Endodermal cell (in vitro differentiated cells): ENCODE data around the gene TRUB2. TPM values are rescaled to one million over a fixed set of nuclear protein-coding genes. Genes with fewer than 3 reads are reported as not detected.

Experiments
- DNase-seq: peaks from one replicate; pipeline ENCODE4 v3.0.0-alpha.2; 2017
- H3K27ac ChIP-seq: 2 replicates; pipeline ENCODE4 v1.5.1; 2013; ENCODE audit warnings: mild to moderate bottlenecking, low read depth, low read length, moderate library complexity
- H3K27me3 ChIP-seq: 2 replicates; pipeline ENCODE4 v1.6.1; 2013; ENCODE audit warnings: mild to moderate bottlenecking, low read length, moderate library complexity; ENCODE audit not compliant: insufficient read depth, control insufficient read depth, poor library complexity, severe bottlenecking
- H3K36me3 ChIP-seq: 2 replicates; pipeline ENCODE4 v1.7.0; 2013; ENCODE audit warnings: mild to moderate bottlenecking, low read length, moderate library complexity; ENCODE audit not compliant: control insufficient read depth, insufficient read depth
- H3K4me1 ChIP-seq: one replicate; pipeline ENCODE4 v1.7.0; 2013; ENCODE audit warnings: low read length; ENCODE audit not compliant: control insufficient read depth, insufficient read depth
- H3K4me3 ChIP-seq: 2 replicates; pipeline ENCODE4 v1.5.1; 2013; ENCODE audit warnings: mild to moderate bottlenecking, low read length, moderate library complexity
- H3K9ac ChIP-seq: 2 replicates; pipeline ENCODE4 v1.6.1; 2013; ENCODE audit warnings: mild to moderate bottlenecking, low read length, moderate library complexity; ENCODE audit not compliant: poor library complexity, severe bottlenecking; ENCODE audit errors: extremely low read depth
- H3K9me3 ChIP-seq: 2 replicates; pipeline ENCODE4 v1.6.1; 2013; ENCODE audit warnings: mild to moderate bottlenecking, low read length, moderate library complexity; ENCODE audit not compliant: control insufficient read depth
- H3K27ac Mint-ChIP-seq: 2 replicates; pipeline ENCODE4 v1.8.0; 2020; ENCODE audit warnings: mixed read lengths
- H3K27me3 Mint-ChIP-seq: 2 replicates; pipeline ENCODE4 v1.8.0; 2021; ENCODE audit warnings: mild to moderate bottlenecking, mixed read lengths; ENCODE audit not compliant: insufficient read depth
- H3K36me3 Mint-ChIP-seq: 2 replicates; pipeline ENCODE4 v1.8.0; 2020; ENCODE audit warnings: low read depth, mixed read lengths
- H3K4me1 Mint-ChIP-seq: 2 replicates; pipeline ENCODE4 v1.8.0; 2020; ENCODE audit warnings: mixed read lengths
- H3K4me3 Mint-ChIP-seq: 2 replicates; pipeline ENCODE4 v1.8.0; 2020; ENCODE audit warnings: mild to moderate bottlenecking, moderate library complexity, mixed read lengths
- H3K9me3 Mint-ChIP-seq: 2 replicates; pipeline ENCODE4 v1.8.0; 2020; ENCODE audit warnings: mild to moderate bottlenecking, mixed read lengths
- CTCF ChIP-seq: fragments of 200-600 bp; sonication (generic); conservative IDR thresholded peaks from 2 replicates; pipeline ENCODE4 v1.5.0; 2021; ENCODE audit warnings: antibody characterized with exemption, mild to moderate bottlenecking
- WGBS, 2 experiments: methylation state at CpG; one replicate each; pipeline versions ENCODE4 v1.1.5 to v1.1.7; 2013; ENCODE audit warnings: missing lambda C conversion rate in 2 of 2, mixed read lengths in 1 of 2; ENCODE audit not compliant: insufficient coverage in 1 of 2, insufficient read length in 1 of 2; 5-methylcytosine and 5-hydroxymethylcytosine counted together
- total RNA-seq, 2 donors: library from RNA; stranded (reverse); fragmentation: NEBNext Ultra II Directional in 1 of 2; extraction: Animal tissue kit (Norgen Biotek cat#: 25700) in 1 of 2; gene quantifications; 2 replicates in 1 of 2; 3 replicates in 1 of 2; pipeline ENCODE4 v1.2.1, GENCODE V29; 2021

TRUB2 gene
- total RNA-seq, 2 donors from 2014 or later: 30.6 to 31.8 TPM

- Mint-ChIP-seq H3K9me3 (no peaks in the 10 kb centered on the region), H3K4me3 (no peak overlapping the region), H3K27ac (peak overlapping the region; percentile 11), H3K36me3 (peaks cover 13% of the 10 kb centered on the region), H3K4me1 (peaks cover 4% of the 10 kb centered on the region), H3K27me3 (no peaks in the 10 kb centered on the region)
- Histone ChIP-seq H3K27me3 (no peaks in the 10 kb centered on the region), H3K9ac (no peak overlapping the region), H3K27ac (no peak overlapping the region), H3K36me3 (peaks cover 11% of the 10 kb centered on the region), H3K9me3 (no peaks in the 10 kb centered on the region), H3K4me3 (no peak overlapping the region), H3K4me1 (no peaks in the 10 kb centered on the region)
- no peak for TF ChIP-seq CTCF
- DNase-seq: no peak
- WGBS, 2 experiments: 89 to 93% methylated on average over 5 to 9 of the region's 9 CpGs
These were observed 17.9 kb downstream of the TRUB2 start for GRCh38 chr9:128304136-128304970.

DNA sequence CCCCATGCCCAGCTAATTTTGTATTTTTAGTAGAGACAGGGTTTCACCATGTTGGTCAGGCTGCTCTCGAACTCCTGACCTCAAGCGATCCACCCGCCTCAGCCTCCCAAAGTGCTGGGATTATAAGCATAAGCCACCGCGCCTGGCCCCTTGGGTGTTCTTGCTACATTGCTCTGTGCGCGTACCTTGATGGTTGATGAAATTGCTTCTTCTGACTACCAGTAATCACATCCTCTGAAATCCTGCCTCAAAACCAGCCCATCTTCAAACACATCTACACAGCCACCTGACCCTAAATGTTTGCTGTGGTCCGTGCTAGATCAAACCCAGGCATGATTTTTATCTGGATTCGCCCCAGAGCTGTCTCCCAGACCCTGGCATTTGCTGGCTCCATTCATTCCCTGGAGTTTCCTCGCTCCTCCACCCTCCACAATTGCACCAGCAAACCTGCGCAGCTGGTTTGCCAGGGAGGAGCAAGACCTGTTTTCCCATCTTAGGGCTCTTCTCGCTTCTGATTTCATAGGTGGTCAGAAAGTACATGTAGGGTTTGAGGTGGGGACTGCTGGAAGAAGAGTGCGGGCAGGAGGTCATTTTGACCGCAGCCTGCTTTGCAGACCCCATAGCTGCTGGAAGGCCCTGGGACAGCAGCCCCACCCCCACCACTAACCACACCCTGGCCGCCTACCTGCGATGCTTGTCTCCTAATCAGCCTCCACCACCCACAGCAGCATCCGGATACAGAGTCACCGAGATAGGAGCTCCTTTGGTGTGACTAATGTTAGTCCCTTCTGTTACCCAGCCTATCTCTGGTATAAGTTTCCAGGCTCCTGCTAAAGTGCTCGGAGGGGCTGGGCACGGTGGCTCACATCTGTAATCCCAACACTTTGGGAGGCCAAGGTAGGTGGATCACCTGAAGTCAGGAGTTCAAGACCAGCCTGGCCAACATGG, 23.4 kb downstream of the TRUB2 start:
- no peak for TF ChIP-seq CTCF
- no peak overlapping the region for H3K4me3 ChIP-seq
- 92 to 95% methylated on average over 16 to 20 of the region's 20 CpGs for WGBS, 2 experiments
- H3K27me3 ChIP-seq: no peaks in the 10 kb centered on the region
- no peaks in the 10 kb centered on the region for H3K36me3 ChIP-seq
- H3K9ac ChIP-seq: no peak overlapping the region
- Mint-ChIP-seq H3K9me3 (no peaks in the 10 kb centered on the region), H3K4me3 (no peak overlapping the region), H3K36me3 (no peaks in the 10 kb centered on the region), H3K27me3 (no peaks in the 10 kb centered on the region), H3K27ac (no peak overlapping the region), H3K4me1 (no peaks in the 10 kb centered on the region)
- no peaks in the 10 kb centered on the region for H3K9me3 ChIP-seq
- no peak for DNase-seq
- no peak overlapping the region for H3K27ac ChIP-seq
- no peaks in the 10 kb centered on the region for H3K4me1 ChIP-seq

GRCh38 chr9:128297221-128297773, 24.9 kb downstream of the TRUB2 start:
- no peak overlapping the region for H3K27ac Mint-ChIP-seq
- H3K4me3 ChIP-seq: no peak overlapping the region

More at GRCh38 chr9:128297221-128297773, 24.9 kb downstream of the TRUB2 start:
- no peak overlapping the region for H3K4me3 Mint-ChIP-seq
- no peaks in the 10 kb centered on the region for H3K36me3 Mint-ChIP-seq
- H3K9me3 ChIP-seq: no peaks in the 10 kb centered on the region
- WGBS, 2 experiments: 90 to 99% methylated on average over 2 of the region's 2 CpGs
- DNase-seq: no peak
- TF ChIP-seq CTCF: no peak
- no peaks in the 10 kb centered on the region for H3K27me3 Mint-ChIP-seq
- H3K9ac ChIP-seq: no peak overlapping the region
- no peaks in the 10 kb centered on the region for H3K27me3 ChIP-seq
- H3K36me3 ChIP-seq: no peaks in the 10 kb centered on the region
- no peak overlapping the region for H3K27ac ChIP-seq
- no peaks in the 10 kb centered on the region for H3K4me1 ChIP-seq
- no peaks in the 10 kb centered on the region for H3K9me3 Mint-ChIP-seq
- H3K4me1 Mint-ChIP-seq: no peaks in the 10 kb centered on the region
